GM12891 (cell line): ENCODE measurements around the gene LRRC38.

Source experiments
- POLR2A ChIP-seq: IDR thresholded peaks from 2 replicates; pipeline ENCODE4 v1.6.1; 2011; ENCODE audit warnings: low read depth, low read length, control low read depth
- SPI1 ChIP-seq: IDR thresholded peaks from 2 replicates; pipeline ENCODE4 v1.6.1; 2011; ENCODE audit warnings: low read depth, low read length, control low read depth

GRCh38 chr1:13494025-13494424 is 19.8 kb downstream of the LRRC38 start:
- no peak for TF ChIP-seq POLR2A
- peak; percentile 83 for TF ChIP-seq SPI1
